WTC11 (cell line): ENCODE data around the gene SLC17A2. TPM values are rescaled to one million over a fixed set of nuclear protein-coding genes. Genes with fewer than 3 reads are reported as not detected.

Experiments
- ATAC-seq: fragments of 200-7000 bp; cut with Tn5 transposase; 2 replicates; pipeline ENCODE4 v1.10.0; 2021; ENCODE audit warnings: mild to moderate bottlenecking, moderate library complexity
- CTCF ChIA-PET: fragments of 300-600 bp; sonication (Branson Sonifier 250); formaldehyde crosslinking; loops from one replicate; lab custom pipeline; 2021; ENCODE audit warnings: antibody characterized with exemption; lab: Charles Lee
- POLR2A ChIA-PET: fragments of 350-600 bp; sonication (Branson Sonifier 250); formaldehyde crosslinking; loops from one replicate; lab custom pipeline; 2021; ENCODE audit warnings: antibody characterized with exemption; lab: Charles Lee
- DNase-seq: peaks from one replicate; pipeline ENCODE4 v3.0.0; 2021; ENCODE audit warnings: low spot score
- H3K27ac Mint-ChIP-seq: 2 replicates; pipeline ENCODE4 v1.8.0; 2021; ENCODE audit warnings: mixed read lengths
- H3K27me3 Mint-ChIP-seq: 2 replicates; pipeline ENCODE4 v1.8.0; 2021; ENCODE audit warnings: low read depth, mild to moderate bottlenecking, moderate library complexity, mixed read lengths
- H3K36me3 Mint-ChIP-seq: 2 replicates; pipeline ENCODE4 v1.8.0; 2021; ENCODE audit warnings: mixed read lengths
- H3K4me1 Mint-ChIP-seq: 2 replicates; pipeline ENCODE4 v1.8.0; 2022; ENCODE audit warnings: mixed read lengths
- H3K4me3 Mint-ChIP-seq: 2 replicates; pipeline ENCODE4 v1.8.0; 2021; ENCODE audit warnings: mild to moderate bottlenecking, moderate library complexity, mixed read lengths
- H3K9me3 Mint-ChIP-seq: 2 replicates; pipeline ENCODE4 v1.8.0; 2021; ENCODE audit warnings: mixed read lengths
- AFF4 ChIP-seq: sonication (generic); formaldehyde crosslinking; IDR thresholded peaks from 2 replicates; pipeline ENCODE4 v1.8.1; 2023; ENCODE audit warnings: mild to moderate bottlenecking, missing genetic modification reagents, borderline replicate concordance
- ATF6 ChIP-seq: sonication (generic); formaldehyde crosslinking; IDR thresholded peaks from 2 replicates; pipeline ENCODE4 v1.8.1; 2023; ENCODE audit warnings: mild to moderate bottlenecking, missing genetic modification reagents
- CTCF ChIP-seq: fragments of 200-600 bp; IDR thresholded peaks from 2 replicates; pipeline ENCODE4 v1.8.0; 2022; ENCODE audit warnings: antibody characterized with exemption
- GABPB1 ChIP-seq: sonication (generic); formaldehyde crosslinking; IDR thresholded peaks from 2 replicates; pipeline ENCODE4 v1.8.1; 2023; ENCODE audit warnings: mild to moderate bottlenecking, missing genetic modification reagents
- MAX ChIP-seq: sonication (generic); formaldehyde crosslinking; IDR thresholded peaks from 2 replicates; pipeline ENCODE4 v1.8.0; 2022; ENCODE audit warnings: mild to moderate bottlenecking, missing genetic modification reagents
- NFE2L1 ChIP-seq: sonication (generic); formaldehyde crosslinking; IDR thresholded peaks from 2 replicates; pipeline ENCODE4 v1.8.1; 2023; ENCODE audit warnings: missing genetic modification reagents
- PREB ChIP-seq: sonication (generic); formaldehyde crosslinking; IDR thresholded peaks from 2 replicates; pipeline ENCODE4 v1.8.1; 2022; ENCODE audit warnings: mild to moderate bottlenecking, missing genetic modification reagents, moderate library complexity, borderline replicate concordance
- ZNF532 ChIP-seq: fragments of 250-450 bp; sonication (Bioruptor Pico); IDR thresholded peaks from 2 replicates; pipeline ENCODE4 v1.9.0; 2021; ENCODE audit warnings: mild to moderate bottlenecking, borderline replicate concordance
- ZSCAN18 ChIP-seq: fragments of 250-450 bp; sonication (Bioruptor Pico); IDR thresholded peaks from 2 replicates; pipeline ENCODE4 v2.1.2; 2022; ENCODE audit warnings: mild to moderate bottlenecking, moderate library complexity
- total RNA-seq: library from RNA; stranded (reverse); gene quantifications from 3 replicates; pipeline ENCODE4 v1.2.3, GENCODE V29; 2021

The SLC17A2 gene
- total RNA-seq, 1 experiment from 2014 or later, result not detected

- TF ChIP-seq NFE2L1 (CRISPR knock-in tag), result no peak
- no peak for TF ChIP-seq PREB (CRISPR knock-in tag)
- no peak for TF ChIP-seq ATF6 (CRISPR knock-in tag)
- no peak for TF ChIP-seq CTCF
- TF ChIP-seq AFF4, result no peak
- no peak for TF ChIP-seq ZSCAN18 (CRISPR knock-in tag)
- TF ChIP-seq GABPB1 (CRISPR knock-in tag), result no peak
- TF ChIP-seq ZNF532, result no peak
- no peak for TF ChIP-seq MAX (CRISPR knock-in tag)
- H3K27me3 Mint-ChIP-seq, result peaks cover 42% of the 10 kb centered on the region
These were observed 30.2 kb upstream of the SLC17A2 start for GRCh38 chr6:25960734-25961133.

More at GRCh38 chr6:25960734-25961133, 30.2 kb upstream of the SLC17A2 start:
- H3K4me1 Mint-ChIP-seq, result peaks cover 44% of the 10 kb centered on the region
- ChIA-PET POLR2A (no interaction called here), CTCF (no interaction called here)
- H3K4me3 Mint-ChIP-seq, result no peak overlapping the region
- ATAC-seq (no peak), DNase-seq (no peak)
- peaks cover 37% of the 10 kb centered on the region for H3K9me3 Mint-ChIP-seq
- H3K36me3 Mint-ChIP-seq, result peaks cover 29% of the 10 kb centered on the region
- no peak overlapping the region for H3K27ac Mint-ChIP-seq
